Measurements from ENCODE around the gene HMGB4.

Gene HMGB4

GRCh38 chr1:33863779-33864178 lies at the start of gene HMGB4:
HMGB4 (plus strand) TSS chr1:33864079; CDS start chr1:33864192, 113 bp downstream.
- Histone ChIP-seq H3K36me3 (no peaks in the 10 kb centered on the region), H3K4me1 (ENCODE audit: control insufficient read depth in 1 of 2, insufficient read depth in 1 of 2, low read depth in 1 of 2, low read length in 1 of 2) (no peaks in the 10 kb centered on the region), H3K9me3 (no peaks in the 10 kb centered on the region), H3K27ac (no peak within 1 kb of the TSS), H3K27me3 (no peaks in the 10 kb centered on the region), H3K4me3 (ENCODE audit: low read depth in 1 of 2, low read length in 1 of 2) (no peak within 1 kb of the TSS)
- TF ChIP-seq CTCF (IDR thresholded peaks at IDR 0.05) = no peak

GRCh38 chr1:33814166-33814565 lies 49.7 kb upstream of the HMGB4 start:
- no peak for TF ChIP-seq CTCF (IDR thresholded peaks at IDR 0.05)
- H3K36me3 ChIP-seq = no peaks in the 10 kb centered on the region
- H3K4me3 ChIP-seq (ENCODE audit: low read depth in 1 of 2, low read length in 1 of 2) = no peak overlapping the region
- no peak overlapping the region for H3K27ac ChIP-seq
- no peaks in the 10 kb centered on the region for H3K4me1 ChIP-seq (ENCODE audit: control insufficient read depth in 1 of 2, insufficient read depth in 1 of 2, low read depth in 1 of 2, low read length in 1 of 2)
- H3K9me3 ChIP-seq = no peaks in the 10 kb centered on the region
- peaks cover 3% of the 10 kb centered on the region for H3K27me3 ChIP-seq

- no peaks in the 10 kb centered on the region for H3K9me3 ChIP-seq
Observed at GRCh38 chr1:33815061-33815460, 48.8 kb upstream of the HMGB4 start.

GRCh38 chr1:33818071-33818470 lies 45.8 kb upstream of the HMGB4 start:
- H3K27ac ChIP-seq = no peak overlapping the region
- no peaks in the 10 kb centered on the region for H3K36me3 ChIP-seq
- peaks cover 3% of the 10 kb centered on the region for H3K27me3 ChIP-seq
- no peaks in the 10 kb centered on the region for H3K4me1 ChIP-seq (ENCODE audit: control insufficient read depth in 1 of 2, insufficient read depth in 1 of 2, low read depth in 1 of 2, low read length in 1 of 2)
- TF ChIP-seq CTCF (IDR thresholded peaks at IDR 0.05) = no peak
- H3K9me3 ChIP-seq = no peaks in the 10 kb centered on the region
- no peak overlapping the region for H3K4me3 ChIP-seq (ENCODE audit: low read depth in 1 of 2, low read length in 1 of 2)

More at GRCh38 chr1:33815061-33815460, 48.8 kb upstream of the HMGB4 start:
- no peak for TF ChIP-seq CTCF (IDR thresholded peaks at IDR 0.05)
- Histone ChIP-seq H3K4me1 (ENCODE audit: control insufficient read depth in 1 of 2, insufficient read depth in 1 of 2, low read depth in 1 of 2, low read length in 1 of 2) (no peaks in the 10 kb centered on the region), H3K27me3 (peaks cover 3% of the 10 kb centered on the region), H3K27ac (no peak overlapping the region), H3K4me3 (ENCODE audit: low read depth in 1 of 2, low read length in 1 of 2) (no peak overlapping the region), H3K36me3 (no peaks in the 10 kb centered on the region)

GRCh38 chr1:33819290-33819912 lies 44.5 kb upstream of the HMGB4 start:
- Histone ChIP-seq H3K27ac (no peak overlapping the region), H3K4me3 (ENCODE audit: low read depth in 1 of 2, low read length in 1 of 2) (no peak overlapping the region), H3K27me3 (peaks cover 3% of the 10 kb centered on the region), H3K36me3 (no peaks in the 10 kb centered on the region), H3K4me1 (ENCODE audit: control insufficient read depth in 1 of 2, insufficient read depth in 1 of 2, low read depth in 1 of 2, low read length in 1 of 2) (no peaks in the 10 kb centered on the region), H3K9me3 (no peaks in the 10 kb centered on the region)
- TF ChIP-seq CTCF (IDR thresholded peaks at IDR 0.05) = no peak

All from neutrophil (primary cell).